ENCODE measurements around the gene GADD45A.
"Not testable (repeated sequence)": the region's sequence is repeated elsewhere in the genome, so short reads cannot be mapped to it uniquely, and the experiment has no call there.

GADD45A gene

DNA sequence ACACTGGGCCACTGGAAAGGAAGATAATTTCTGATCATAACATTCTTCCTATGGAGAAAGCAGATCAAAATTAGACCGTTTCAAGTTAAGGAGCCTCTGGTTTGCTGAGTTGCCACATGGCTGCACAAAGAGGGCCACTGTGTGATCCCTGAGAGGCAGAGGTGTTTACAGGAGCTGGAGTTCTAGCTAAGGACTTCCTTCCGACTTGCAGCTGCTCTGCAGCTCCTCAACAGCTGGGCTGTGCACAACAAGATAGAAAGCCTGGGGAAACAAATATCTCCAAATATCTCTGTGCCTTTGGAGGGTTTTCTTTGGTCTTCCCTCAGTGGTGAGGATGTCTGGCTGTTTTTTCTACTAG, 26.8 kb downstream of the GADD45A start:
- DNase-seq = no peak
- intact Hi-C loops (cut with DNase I) = no loop called here

DNA sequence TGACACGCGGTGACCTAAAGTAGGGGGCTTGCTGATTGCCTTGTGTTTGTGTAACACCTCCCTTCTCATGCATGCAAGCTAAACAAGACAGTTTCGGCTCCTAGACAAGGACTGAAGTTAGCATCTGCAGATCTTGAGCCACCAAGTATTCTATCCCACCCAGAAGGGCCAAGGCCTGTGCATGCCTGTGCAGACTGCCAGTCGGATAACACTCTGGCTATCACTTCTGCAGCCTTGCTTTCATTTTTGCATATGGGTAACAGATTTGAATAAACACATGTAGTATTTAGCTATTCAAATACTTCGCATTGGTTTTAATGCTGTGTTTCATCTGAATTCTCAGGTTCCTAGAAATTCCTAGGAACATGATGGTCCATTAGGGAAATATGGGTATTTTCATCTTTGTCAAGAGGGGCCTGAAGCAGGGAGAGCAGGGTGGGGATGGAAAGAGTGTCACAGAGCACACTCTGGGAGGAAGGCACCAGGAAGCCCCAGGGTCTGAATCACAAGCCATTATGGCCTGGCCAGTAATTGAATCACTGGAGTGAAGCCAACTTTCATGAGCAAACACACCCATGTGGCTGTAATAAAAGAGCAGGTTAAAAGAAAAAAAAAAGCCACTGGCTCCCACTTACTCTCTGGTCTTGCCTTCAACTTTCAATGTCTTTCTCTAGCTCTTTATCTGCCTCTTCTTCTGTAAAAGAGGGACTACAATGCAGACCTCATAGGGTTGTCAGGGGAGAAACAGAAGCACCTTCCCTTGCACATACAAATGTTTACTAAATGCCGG, 28.3 kb downstream of the GADD45A start:
- DNase-seq = peak in 2 of 42 donors; percentile 13 to 41
- intact Hi-C loops (cut with DNase I) = no loop called here

DNA sequence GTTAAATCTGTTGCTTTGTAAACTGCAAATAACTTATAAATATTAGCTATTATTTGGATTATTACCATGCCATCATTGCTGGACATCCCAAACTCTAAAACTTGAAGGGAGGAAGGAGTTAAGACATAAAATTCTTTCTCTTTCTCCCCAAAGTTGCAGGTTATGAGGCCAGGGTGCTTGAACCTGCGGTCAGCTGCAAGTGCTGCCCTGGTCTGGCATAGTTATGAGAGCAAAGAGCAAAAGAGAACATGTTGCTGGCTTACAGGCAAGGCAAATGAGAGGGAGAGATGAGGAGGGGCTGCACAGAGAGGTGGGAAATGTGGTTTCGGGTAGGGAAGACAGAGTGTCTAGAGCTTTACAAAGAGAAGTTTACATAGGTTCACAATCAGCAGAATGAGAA, 30.8 kb downstream of the GADD45A start:
- intact Hi-C loops (cut with DNase I) = no loop called here

DNA sequence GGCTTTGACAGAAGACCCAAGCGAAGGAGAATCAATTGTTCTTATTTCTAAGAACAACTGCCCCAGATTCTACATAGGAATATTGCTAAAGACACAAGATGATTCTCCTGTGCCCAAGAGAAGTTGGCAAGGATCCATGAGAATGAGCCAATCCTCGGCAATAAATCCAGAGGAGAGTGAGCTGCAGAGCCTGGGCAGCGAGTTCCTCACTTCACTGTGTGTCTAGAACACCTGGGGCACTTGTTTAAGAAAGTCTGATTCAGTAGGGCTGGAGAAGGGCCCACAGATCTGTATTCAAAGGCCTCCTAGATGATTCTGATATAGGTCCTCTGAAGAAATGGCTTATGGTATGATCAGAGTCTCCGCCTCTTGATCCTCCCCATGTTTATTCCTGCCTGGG, 31.8 kb downstream of the GADD45A start:
- DNase-seq = peak in 2 of 42 donors; percentile 8 to 43
- intact Hi-C loops (cut with DNase I) = no loop called here

More for the DNA sequence above, 30.8 kb downstream of the GADD45A start:
- no peak for DNase-seq

DNA sequence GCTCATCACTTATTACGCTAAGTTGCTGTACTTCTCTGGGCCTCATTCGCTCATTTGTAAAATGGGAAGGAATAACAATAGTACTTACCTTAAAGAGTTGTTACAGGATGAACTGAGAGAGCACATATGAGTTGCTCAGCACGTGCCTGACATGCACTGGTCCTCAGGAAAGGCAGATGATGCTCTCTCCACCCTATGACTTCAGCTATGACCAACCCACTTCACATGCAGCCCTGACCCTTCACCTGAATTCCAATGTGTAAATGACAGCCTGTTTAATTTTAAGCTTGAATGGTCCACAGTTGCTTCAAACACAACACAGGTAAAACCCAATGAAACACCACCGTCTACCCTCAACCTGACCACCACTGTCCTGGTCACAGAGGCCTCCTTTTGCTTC, 32.9 kb downstream of the GADD45A start:
- intact Hi-C loops (cut with DNase I) = no loop called here
- DNase-seq = no peak

DNA sequence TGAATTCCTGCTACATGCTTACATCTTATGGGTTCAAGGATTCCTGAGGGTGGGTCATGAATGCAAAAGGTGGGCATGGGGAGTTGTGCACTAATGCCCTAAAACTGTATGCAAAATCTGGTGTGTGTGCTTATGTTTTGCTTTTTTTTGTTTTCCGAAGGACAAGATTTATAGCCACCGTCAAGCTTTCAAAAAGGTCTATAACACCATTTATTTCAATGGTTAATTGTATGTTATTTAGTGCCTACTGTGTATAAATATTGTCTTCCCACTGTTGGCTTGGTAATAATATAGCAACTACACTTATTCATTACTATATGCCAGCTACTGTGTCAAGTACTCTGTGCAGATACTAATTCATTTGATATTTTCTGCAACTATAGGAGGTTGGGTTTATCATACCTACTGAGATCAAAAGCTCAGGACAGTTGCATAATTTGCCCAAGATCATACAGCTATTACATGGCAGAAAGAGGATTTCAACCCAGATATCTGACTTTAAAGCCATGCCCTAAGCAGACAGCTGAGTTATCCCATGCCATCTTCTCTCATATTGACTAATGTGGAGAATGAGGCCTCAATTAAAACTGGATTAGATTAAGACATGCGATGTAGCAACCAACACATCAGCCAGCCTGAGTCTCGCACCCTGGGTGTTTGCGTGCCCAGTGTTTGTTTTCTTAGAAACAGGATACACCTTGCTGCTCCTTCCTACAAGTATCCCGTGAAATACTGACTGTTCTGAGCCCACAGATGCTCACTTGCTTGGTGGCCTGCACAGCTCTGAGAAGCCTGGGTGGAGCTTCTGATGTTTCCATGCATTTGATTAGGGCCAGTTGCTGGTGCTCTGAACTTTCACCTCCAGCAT, 34.6 kb downstream of the GADD45A start:
- no peak for DNase-seq
- intact Hi-C loops (cut with DNase I) = no loop called here

DNA sequence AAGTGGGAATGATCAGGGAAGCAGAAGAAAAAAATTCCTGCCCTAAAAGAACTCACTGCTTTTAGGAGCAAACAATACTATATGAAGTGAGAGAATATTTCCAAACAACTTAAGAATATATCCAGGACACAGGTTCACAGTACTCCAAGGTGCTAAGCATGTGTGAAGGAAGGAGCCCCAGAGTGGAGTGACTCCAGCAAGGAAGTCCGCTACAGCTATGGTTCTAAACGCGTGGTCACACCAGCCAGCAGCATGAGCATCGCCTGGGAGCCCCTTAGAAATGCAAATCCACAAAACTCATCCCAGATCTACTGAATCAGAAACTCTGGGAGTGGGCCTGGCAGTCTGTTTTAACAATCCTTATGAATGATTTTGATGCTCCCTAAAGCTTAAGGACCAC, 36.1 kb downstream of the GADD45A start:
- DNase-seq = no peak
- intact Hi-C loops (cut with DNase I) = no loop called here

DNA sequence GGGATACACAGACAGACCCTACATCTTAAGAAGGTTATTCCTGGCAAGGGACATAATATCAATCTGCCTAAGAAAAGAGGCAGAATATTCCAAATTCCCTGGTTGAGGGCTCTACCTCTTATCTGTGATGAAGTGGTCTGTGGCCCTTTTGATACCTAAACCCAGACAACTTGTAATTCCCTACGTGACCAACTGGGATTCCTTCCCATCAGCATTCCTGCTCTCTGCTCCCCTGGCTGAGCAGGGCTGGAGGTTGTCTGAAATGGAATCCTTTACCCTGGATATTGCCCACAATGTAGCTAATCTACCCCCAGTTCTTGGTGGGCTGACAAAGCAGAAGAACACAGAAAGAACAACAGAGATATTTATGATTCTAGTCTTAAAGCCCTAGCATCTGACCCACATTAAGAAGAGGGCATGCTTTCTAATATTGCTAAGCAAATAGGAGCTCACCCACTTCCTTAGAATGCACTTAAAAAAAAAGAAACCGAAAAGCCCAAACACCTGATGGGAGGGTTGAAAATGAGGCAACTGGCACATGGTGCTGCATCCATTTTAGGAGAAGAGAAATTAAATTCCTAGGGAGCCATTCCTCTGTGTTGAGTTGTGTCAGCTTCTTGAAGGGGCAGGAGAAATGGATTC, 36.8 kb downstream of the GADD45A start:
- no peak for DNase-seq
- intact Hi-C loops (cut with DNase I) = no loop called here

DNA sequence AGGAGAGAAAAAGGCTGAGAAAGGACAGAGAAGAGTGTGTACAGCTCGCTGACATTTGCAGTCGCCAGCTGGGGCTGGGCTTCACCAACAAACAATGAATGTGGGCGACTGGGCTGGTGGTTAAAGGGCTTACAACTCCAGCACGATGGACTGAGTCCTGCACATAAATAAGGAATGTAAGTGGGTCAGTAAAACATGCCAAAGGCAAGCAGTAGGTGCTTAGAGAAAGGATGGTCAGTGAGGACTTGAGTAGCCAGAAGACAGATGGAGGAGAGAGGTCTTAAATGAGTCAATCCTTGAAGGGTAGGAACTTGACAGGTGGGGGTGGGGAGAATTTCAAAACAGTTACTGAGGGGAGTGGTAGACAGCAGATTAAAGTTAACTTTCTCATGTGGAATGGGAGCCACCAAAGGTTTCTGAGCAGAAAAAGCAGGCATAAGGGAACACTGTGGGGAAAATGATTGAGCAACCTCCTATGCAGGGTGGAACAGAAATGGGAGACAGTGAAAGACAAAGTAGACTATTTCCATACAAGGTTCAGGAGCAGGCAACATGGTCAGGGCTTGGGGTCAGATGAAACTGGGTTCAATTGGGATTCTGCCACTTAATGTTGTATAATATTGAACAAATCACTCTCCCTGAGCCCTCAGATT, 37.4 kb downstream of the GADD45A start:
- DNase-seq = peak in 5 of 42 donors; percentile 6 to 52 (median 30)
- intact Hi-C loops (cut with DNase I) = no loop called here

DNA sequence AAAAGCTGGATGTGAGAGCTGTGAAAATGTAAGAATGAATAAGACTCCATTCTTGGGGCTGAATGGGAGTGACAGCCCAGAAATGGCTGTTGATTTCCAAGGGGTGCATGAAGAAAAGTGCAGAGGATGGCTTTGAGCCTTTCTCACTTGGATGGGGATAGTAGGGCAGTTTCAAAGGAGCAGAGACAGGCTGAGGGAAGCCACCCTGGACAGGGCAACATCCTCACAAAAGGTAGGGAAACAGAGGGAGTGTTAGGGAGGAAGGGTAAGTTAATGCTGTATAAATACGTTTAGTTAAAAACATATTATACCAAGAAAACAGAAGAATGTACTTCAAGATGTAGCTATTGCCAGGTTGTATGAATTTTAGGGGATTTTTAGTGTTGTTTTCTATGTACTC, 38.1 kb downstream of the GADD45A start:
- intact Hi-C loops (cut with DNase I) = no loop called here
- DNase-seq = no peak

DNA sequence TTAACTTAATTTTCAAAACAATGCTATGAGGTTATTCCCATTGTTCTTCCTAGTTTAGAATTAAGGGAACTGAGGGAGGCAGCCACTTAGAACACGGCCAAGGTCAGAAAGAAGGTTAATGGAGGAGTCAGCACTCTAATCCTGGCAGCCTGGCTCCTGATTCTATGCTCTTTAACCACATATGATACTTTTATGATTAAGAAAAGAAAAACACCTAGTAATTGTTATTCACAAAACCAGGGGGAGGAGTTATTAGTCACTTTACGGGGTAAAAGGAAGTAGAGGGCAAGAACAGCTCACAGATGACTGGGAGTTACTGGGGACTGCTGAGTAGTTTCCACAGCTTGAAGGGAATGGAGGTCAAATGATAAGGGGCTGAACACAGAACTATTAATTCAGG, 38.6 kb downstream of the GADD45A start:
- intact Hi-C loops (cut with DNase I) = no loop called here
- DNase-seq = no peak

DNA sequence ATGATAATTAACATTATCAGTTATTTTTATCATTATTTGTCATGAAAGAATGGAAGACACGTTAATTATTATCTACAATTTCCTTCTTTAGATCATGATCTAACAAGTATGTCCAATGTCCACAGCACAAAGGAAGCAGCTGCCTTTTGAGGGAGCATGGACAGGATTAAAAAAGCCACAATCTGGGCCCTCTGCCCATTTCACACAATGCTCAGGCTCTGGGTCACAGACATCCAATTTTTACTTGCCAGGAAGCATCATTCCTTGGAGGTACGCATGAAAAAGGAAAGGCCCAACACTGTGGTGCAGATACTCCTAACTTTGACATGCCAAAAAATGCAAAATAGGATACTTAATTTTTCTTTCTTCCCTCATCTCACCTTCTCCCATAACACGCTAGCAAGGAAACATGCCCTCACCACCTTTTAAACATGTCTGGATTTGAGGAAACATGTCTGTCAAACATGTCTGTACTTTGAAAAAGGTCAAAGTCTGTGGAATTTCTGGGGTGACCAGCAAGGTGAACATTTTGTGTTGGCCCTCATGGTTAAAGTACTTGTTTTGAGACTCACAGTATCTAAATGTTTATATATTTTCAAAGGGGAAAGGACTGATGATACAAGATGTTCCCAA, 40.0 kb downstream of the GADD45A start:
- intact Hi-C loops (cut with DNase I) = no loop called here
- DNase-seq = peak in 4 of 42 donors; percentile 15 to 49 (median 32)

DNA sequence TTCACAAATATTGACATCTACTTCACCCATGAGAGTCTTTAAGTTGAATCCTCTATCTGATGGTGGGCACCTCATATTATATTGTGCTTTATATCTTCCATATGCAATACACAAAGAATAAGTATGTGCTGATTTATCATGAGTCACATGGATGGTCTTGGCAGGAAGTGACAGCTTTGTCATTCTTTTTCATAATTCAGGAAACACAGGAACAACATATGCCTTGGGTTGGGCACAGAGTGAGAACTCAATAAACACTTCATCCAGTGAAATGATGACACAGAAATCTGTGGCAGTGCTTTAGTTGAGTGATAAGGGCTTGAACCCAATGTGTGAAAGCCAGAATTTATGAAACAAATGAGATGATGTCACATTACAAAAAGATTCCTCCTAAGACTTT, 41.2 kb downstream of the GADD45A start:
- intact Hi-C loops (cut with DNase I) = no loop called here
- DNase-seq = no peak

DNA sequence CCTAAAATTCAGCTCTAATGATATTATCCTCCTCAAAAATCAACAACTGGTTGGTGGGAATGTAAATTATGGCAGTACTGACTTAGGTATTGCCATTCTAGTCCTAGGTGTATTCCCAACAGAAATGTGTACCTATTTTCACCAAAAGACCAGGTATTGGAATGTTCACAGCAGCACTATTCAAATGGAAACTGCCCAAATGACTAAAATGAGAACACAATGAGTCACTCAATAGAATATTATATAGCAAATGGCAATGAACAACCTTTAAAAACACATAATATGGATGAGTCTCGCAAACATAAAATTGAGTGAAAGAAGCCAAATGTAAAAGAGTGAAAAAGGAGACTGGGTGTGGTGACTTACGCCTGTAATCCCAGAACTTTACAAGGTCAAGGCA, 44.9 kb downstream of the GADD45A start:
- no peak for DNase-seq

DNA sequence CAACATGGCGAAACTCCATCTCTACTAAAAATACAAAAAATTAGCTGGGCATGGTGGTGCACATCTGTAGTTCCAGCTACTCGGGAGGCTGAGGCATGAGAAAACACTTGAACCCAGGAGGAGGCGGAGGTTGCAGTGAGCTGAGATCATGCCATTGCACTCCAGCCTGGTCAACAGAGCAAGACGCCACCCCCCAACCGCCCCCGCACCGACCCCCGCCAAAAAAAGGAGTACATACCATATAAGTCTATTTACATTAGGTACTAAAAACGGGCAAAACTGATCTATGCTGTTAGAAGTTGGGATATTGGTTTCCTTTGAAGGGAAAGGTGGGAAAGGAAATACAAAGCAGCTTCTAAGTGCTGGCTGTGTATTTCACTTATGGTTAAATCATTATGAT, 45.3 kb downstream of the GADD45A start:
- intact Hi-C loops (cut with DNase I); DNase-seq: not testable (repeated sequence)

More for the DNA sequence above, 44.9 kb downstream of the GADD45A start:
- intact Hi-C loops (cut with DNase I) = no loop called here

DNA sequence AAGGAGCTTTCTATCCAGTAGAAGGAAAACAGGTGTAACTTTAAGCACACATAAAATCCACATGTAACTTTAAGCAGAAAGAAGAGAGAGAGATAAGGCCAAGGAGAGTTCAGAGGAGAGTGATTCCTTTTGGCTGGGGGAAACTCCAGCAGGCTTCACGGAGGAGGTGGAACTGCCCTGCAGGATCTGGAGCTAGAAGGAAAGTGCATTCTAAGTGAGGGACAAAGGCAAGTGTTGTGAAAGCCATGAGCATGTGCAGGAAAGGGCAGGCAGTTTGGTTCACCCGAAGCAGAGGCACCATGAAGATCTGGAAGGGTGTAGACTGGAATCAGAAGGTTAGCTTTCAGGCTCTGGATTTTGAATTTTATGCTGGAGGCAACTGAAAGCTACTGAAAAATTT, 46.3 kb downstream of the GADD45A start:
- intact Hi-C loops (cut with DNase I) = no loop called here
- no peak for DNase-seq

DNA sequence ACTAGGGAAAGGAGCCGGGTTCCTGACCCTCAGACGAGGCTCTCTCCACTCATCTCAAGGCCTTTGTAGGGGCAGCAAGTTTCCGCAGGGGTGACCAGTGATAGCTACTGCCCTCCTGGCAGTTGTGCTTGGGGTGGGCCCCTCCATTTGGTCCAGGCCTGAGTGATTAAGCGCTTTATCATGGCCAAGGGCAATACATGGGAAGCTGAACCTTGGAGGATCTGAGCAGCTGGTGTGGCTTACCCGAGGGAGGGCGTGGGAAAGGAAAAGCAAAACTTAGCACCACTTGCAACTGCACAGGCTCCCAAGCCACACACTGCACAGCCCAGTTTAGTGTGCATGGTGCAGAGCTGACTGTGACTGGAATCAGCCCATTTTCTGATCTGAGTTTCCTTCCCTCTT, 47.8 kb downstream of the GADD45A start:
- intact Hi-C loops (cut with DNase I) = no loop called here
- no peak for DNase-seq

DNA sequence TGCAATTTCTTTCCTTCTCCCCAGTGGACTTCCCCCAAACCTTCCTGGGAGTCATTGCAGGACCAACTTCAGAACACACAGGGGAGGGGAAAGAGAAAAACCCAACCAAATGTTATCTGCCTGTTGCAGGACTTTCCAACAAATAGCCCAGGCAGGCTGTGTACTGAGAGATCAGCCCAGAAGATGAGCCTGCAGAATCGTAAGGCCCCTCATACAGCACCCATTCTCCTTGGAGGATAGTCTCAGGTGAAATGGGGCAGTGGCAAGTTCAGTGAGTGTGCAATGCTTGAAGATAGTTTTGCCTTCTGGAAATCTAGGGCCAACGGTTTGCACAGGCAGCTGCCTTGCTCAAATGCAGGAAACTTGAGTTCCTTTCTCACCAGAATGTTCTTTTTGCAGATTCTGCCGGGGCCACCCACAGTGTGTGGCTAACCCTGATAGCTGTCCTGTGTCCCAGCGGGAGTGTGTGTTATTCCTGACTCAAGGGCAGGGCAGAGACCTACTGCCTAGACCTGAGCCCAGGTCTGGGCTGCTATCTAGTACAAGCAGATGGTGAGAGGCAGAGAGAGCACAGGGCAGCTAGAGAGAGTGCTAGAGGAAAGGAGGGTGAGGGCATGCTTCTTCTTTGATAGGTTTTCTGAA, 48.8 kb downstream of the GADD45A start:
- intact Hi-C loops (cut with DNase I) = no loop called here

DNA sequence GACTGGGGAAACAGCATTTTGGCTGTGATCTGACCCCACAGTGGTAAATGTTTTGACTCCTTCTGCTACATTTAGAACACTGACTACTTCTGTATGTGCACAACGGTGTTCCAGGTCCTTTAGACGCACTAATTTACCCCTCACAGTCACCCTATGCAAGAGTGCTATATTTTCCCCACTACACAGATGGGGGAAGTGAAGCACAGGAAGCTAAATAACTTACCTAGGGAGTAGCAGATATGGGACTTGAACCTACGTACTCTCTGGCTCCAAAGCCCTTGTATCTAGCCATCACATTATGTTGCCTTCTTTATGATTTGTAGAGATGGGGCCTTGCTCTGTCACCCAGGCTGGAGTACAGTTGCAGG, 49.3 kb downstream of the GADD45A start:
- intact Hi-C loops (cut with DNase I) = no loop called here
- DNase-seq = no peak

More for the DNA sequence above, 48.8 kb downstream of the GADD45A start:
- DNase-seq = no peak
